HepG2 (cell line): ENCODE results near the gene GPR137. TPM values are rescaled to one million over a fixed set of nuclear protein-coding genes. Genes with fewer than 3 reads are reported as not detected.

Source experiments
- ATAC-seq: fragments of 200-7000 bp; cut with Tn5 transposase; 3 replicates; pipeline ENCODE4 v1.9.1; 2020; ENCODE audit warnings: mild to moderate bottlenecking, moderate library complexity
- BruUV-seq: library from RNA; stranded (reverse); fragments of 400-500 nt; replicated peaks from 2 replicates; lab custom pipeline; 2021; lab: Mats Ljungman, UMichigan
- CTCF ChIA-PET: fragments of 300-600 bp; formaldehyde crosslinking; extraction: SDS; loops from one replicate; lab custom pipeline; 2021; ENCODE audit warnings: low total read pairs, inconsistent platforms, low intra/inter-chr PET ratio; lab: Yijun Ruan, JAX
- POLR2A ChIA-PET: fragments of 350-600 bp; sonication (Branson Sonifier 250); formaldehyde crosslinking; loops from one replicate; lab custom pipeline; 2020; ENCODE audit warnings: antibody characterized with exemption, inconsistent platforms; lab: Yijun Ruan, JAX
- DNase-seq: peaks from one replicate; pipeline ENCODE4 v3.0.0-alpha.2; 2015; ENCODE audit warnings: low spot score
- FAIRE-seq: peaks from 3 replicates; lab custom pipeline; 2011; peaks lifted over from hg19 to GRCh38; lab: Jason Lieb, UNC
- H2AFZ ChIP-seq: one replicate; pipeline ENCODE4 v1.6.1; 2011; ENCODE audit warnings: low read length, inconsistent platforms
- H3K27ac ChIP-seq: fragments of 300-600 bp; 3 replicates; pipeline ENCODE4 v1.8.0; 2011; ENCODE audit warnings: mixed run types, mild to moderate bottlenecking, mixed read lengths, low read length, inconsistent platforms; ENCODE audit not compliant: insufficient read depth; ENCODE audit errors: extremely low read length
- H3K27me3 ChIP-seq, 2 experiments: fragments of 200-600 bp in 1 of 2; 2 replicates in 1 of 2; 3 replicates in 1 of 2; pipeline versions ENCODE4 v1.6.0 to v1.8.0; 2011; ENCODE audit warnings: low read length in 2 of 2, mild to moderate bottlenecking in 2 of 2, moderate library complexity in 2 of 2, inconsistent platforms in 1 of 2; ENCODE audit not compliant: insufficient read depth in 2 of 2, control insufficient read depth in 1 of 2
- H3K36me3 ChIP-seq, 2 experiments: fragments of 200-600 bp in 1 of 2; replicated peaks in 1 of 2; 2 replicates in 1 of 2; 3 replicates in 1 of 2; pipeline versions ENCODE4 v1.5.1 to v1.8.0; 2011; ENCODE audit warnings: low read length in 2 of 2, inconsistent platforms in 1 of 2; ENCODE audit not compliant: insufficient read depth in 2 of 2, control insufficient read depth in 1 of 2
- H3K4me1 ChIP-seq: 2 replicates; pipeline ENCODE4 v1.5.1; 2012; ENCODE audit warnings: low read length, inconsistent platforms; ENCODE audit not compliant: insufficient read depth
- H3K4me2 ChIP-seq: 2 replicates; pipeline ENCODE4 v1.6.0; 2011; ENCODE audit warnings: low read depth, low read length, inconsistent platforms
- H3K4me3 ChIP-seq, 3 experiments: fragments of 200-600 bp in 1 of 3; sonication (generic), shearing (Covaris generic) in 1 of 3; replicated peaks in 1 of 3; 2 replicates each; pipeline ENCODE4 v1.5.1; 2011 to 2016; ENCODE audit warnings: low read length in 3 of 3, inconsistent platforms in 2 of 3, low read depth in 2 of 3, mild to moderate bottlenecking in 2 of 3, control low read depth in 1 of 3, mixed read lengths in 1 of 3; ENCODE audit not compliant: insufficient read depth in 1 of 3
- H3K79me2 ChIP-seq: one replicate; pipeline ENCODE4 v1.6.1; 2011; ENCODE audit warnings: low read length, inconsistent platforms; ENCODE audit not compliant: insufficient read depth
- H3K9ac ChIP-seq: 2 replicates; pipeline ENCODE4 v1.6.0; 2011; ENCODE audit warnings: mild to moderate bottlenecking, low read depth, low read length, inconsistent platforms; ENCODE audit not compliant: insufficient read depth
- H3K9me3 ChIP-seq: 2 replicates; pipeline ENCODE4 v1.5.1; 2012; ENCODE audit warnings: mild to moderate bottlenecking, low read length
- H4K20me1 ChIP-seq: 2 replicates; pipeline ENCODE4 v1.6.0; 2011; ENCODE audit warnings: inconsistent platforms, mild to moderate bottlenecking, low read length, moderate library complexity; ENCODE audit not compliant: insufficient read depth
- CAMTA2 ChIP-seq: sonication (generic); formaldehyde crosslinking; IDR thresholded peaks from 2 replicates; pipeline ENCODE4 v1.4.0; 2020; ENCODE audit warnings: mild to moderate bottlenecking, missing genetic modification reagents, borderline replicate concordance
- HCFC1 ChIP-seq: fragments of 150-350 bp; IDR thresholded peaks from 2 replicates; pipeline ENCODE4 v1.6.1; 2014; ENCODE audit warnings: low read depth, low read length
- HHEX ChIP-seq: IDR thresholded peaks from 2 replicates; pipeline ENCODE4 v1.6.1; 2016; ENCODE audit warnings: control low read depth
- HNF4A ChIP-seq: sonication (generic); formaldehyde crosslinking; IDR thresholded peaks from 2 replicates; pipeline ENCODE4 v1.4.0; 2020; ENCODE audit warnings: missing genetic modification reagents
- HOXA9 ChIP-seq: sonication (generic); formaldehyde crosslinking; IDR thresholded peaks from 2 replicates; pipeline ENCODE4 v1.8.1; 2022; ENCODE audit warnings: missing genetic modification reagents, mild to moderate bottlenecking, moderate library complexity, borderline replicate concordance
- IRX3 ChIP-seq: sonication (generic); formaldehyde crosslinking; IDR thresholded peaks from 2 replicates; pipeline ENCODE4 v1.8.1; 2023; ENCODE audit warnings: mild to moderate bottlenecking, low read depth, missing genetic modification reagents, borderline replicate concordance
- KDM5B ChIP-seq: sonication (generic); formaldehyde crosslinking; IDR thresholded peaks from 2 replicates; pipeline ENCODE4 v1.4.0; 2020; ENCODE audit warnings: missing genetic modification reagents, mild to moderate bottlenecking, borderline replicate concordance
- NFAT5 ChIP-seq: sonication (generic); formaldehyde crosslinking; IDR thresholded peaks from 2 replicates; pipeline ENCODE4 v1.4.0; 2020; ENCODE audit warnings: missing genetic modification reagents
- RARG ChIP-seq: sonication (generic); formaldehyde crosslinking; IDR thresholded peaks from 2 replicates; pipeline ENCODE4 v1.4.0; 2020; ENCODE audit warnings: low read depth, mild to moderate bottlenecking, missing genetic modification reagents
- RCOR2 ChIP-seq: IDR thresholded peaks from 2 replicates; pipeline ENCODE4 v1.6.1; 2016; ENCODE audit warnings: missing biosample characterization, missing genetic modification reagents
- SP140L ChIP-seq: sonication (generic); formaldehyde crosslinking; IDR thresholded peaks from 2 replicates; pipeline ENCODE4 v1.4.0; 2020; ENCODE audit warnings: missing genetic modification reagents, borderline replicate concordance
- SSRP1 ChIP-seq: IDR thresholded peaks from 2 replicates; pipeline ENCODE4 v1.6.1; 2016; ENCODE audit warnings: control low read depth
- TARDBP ChIP-seq: sonication (generic); formaldehyde crosslinking; IDR thresholded peaks from 2 replicates; pipeline ENCODE4 v1.8.0; 2022; ENCODE audit warnings: mild to moderate bottlenecking, missing genetic modification reagents
- ZBTB7B ChIP-seq: sonication (generic); formaldehyde crosslinking; IDR thresholded peaks from 2 replicates; pipeline ENCODE4 v1.4.0; 2020; ENCODE audit warnings: missing genetic modification reagents
- ZFP62 ChIP-seq: sonication (generic); formaldehyde crosslinking; IDR thresholded peaks from 2 replicates; pipeline ENCODE4 v1.4.0; 2020; ENCODE audit warnings: missing genetic modification reagents
- ZMYM3 ChIP-seq: sonication (generic); formaldehyde crosslinking; IDR thresholded peaks from 2 replicates; pipeline ENCODE4 v1.5.1; 2020; ENCODE audit warnings: mild to moderate bottlenecking, missing genetic modification reagents
- ZNF225 ChIP-seq: sonication (generic); formaldehyde crosslinking; IDR thresholded peaks from 2 replicates; pipeline ENCODE4 v1.4.0; 2020; ENCODE audit warnings: mild to moderate bottlenecking, missing genetic modification reagents
- ZNF543 ChIP-seq: sonication (generic); formaldehyde crosslinking; IDR thresholded peaks from 2 replicates; pipeline ENCODE4 v1.4.0; 2020; ENCODE audit warnings: mild to moderate bottlenecking, missing genetic modification reagents
- ZNF598 ChIP-seq: sonication (generic); formaldehyde crosslinking; IDR thresholded peaks from 2 replicates; pipeline ENCODE4 v1.5.1; 2020; ENCODE audit warnings: mild to moderate bottlenecking, missing genetic modification reagents, borderline replicate concordance
- ZNF768 ChIP-seq: sonication (generic); formaldehyde crosslinking; IDR thresholded peaks from 2 replicates; pipeline ENCODE4 v1.4.0; 2020; ENCODE audit warnings: missing genetic modification reagents
- WGBS: methylation state at CpG from one replicate; pipeline ENCODE4 v1.1.6; 2017; ENCODE audit warnings: low lambda C conversion rate; 5-methylcytosine and 5-hydroxymethylcytosine counted together
- in situ Hi-C: cut with HindIII; loops from 2 replicates; pipeline ENCODE4 v1.10.0; 2017; ENCODE audit warnings: low pct_unique_long_range_greater_than_20kb; ENCODE audit not compliant: extremely low pct_ligation_motif_present
- intact Hi-C: fragments of 100-400 bp; cut with micrococcal nuclease; formaldehyde crosslinking; loops from one replicate; pipeline ENCODE4 v1.10.0; 2022; ENCODE audit not compliant: unreplicated experiment
- polyA plus RNA-seq, 8 experiments: library from polyadenylated mRNA; depleted of rRNA in 3 of 8; stranded (reverse) in 7 of 8; unstranded in 1 of 8; fragments of >200 nt; fragmentation: Illumina TruSeq in 4 of 8; extraction: Trizol in 4 of 8; gene quantifications; 2 replicates each; pipeline versions ENCODE4 v1.2.1 to v1.2.3, GENCODE V29; 2011 to 2016; ENCODE audit warnings: low read depth in 4 of 8, missing spikeins in 1 of 8, mixed read lengths in 1 of 8; ENCODE audit not compliant: insufficient read depth in 1 of 8
- total RNA-seq, 5 experiments: library from RNA; depleted of rRNA; stranded (reverse); fragments of >200 nt; fragmentation: Illumina TruSeq; extraction: Trizol; gene quantifications; 2 replicates each; pipeline ENCODE4 v1.2.3, GENCODE V29; 2016; ENCODE audit warnings: low read depth in 1 of 5
- TF ChIP-seq, protein P1 (sequence below): sonication (generic); formaldehyde crosslinking; IDR thresholded peaks from 2 replicates; pipeline ENCODE4 v1.4.0; 2020; ENCODE audit warnings: mild to moderate bottlenecking, missing genetic modification reagents

Gene GPR137
- total and polyA plus RNA-seq, 2 of the 13 experiments (the other 11 are each of a cell fraction or from before 2014, with no cell fraction given): 8.5 to 13.2 TPM

DNA sequence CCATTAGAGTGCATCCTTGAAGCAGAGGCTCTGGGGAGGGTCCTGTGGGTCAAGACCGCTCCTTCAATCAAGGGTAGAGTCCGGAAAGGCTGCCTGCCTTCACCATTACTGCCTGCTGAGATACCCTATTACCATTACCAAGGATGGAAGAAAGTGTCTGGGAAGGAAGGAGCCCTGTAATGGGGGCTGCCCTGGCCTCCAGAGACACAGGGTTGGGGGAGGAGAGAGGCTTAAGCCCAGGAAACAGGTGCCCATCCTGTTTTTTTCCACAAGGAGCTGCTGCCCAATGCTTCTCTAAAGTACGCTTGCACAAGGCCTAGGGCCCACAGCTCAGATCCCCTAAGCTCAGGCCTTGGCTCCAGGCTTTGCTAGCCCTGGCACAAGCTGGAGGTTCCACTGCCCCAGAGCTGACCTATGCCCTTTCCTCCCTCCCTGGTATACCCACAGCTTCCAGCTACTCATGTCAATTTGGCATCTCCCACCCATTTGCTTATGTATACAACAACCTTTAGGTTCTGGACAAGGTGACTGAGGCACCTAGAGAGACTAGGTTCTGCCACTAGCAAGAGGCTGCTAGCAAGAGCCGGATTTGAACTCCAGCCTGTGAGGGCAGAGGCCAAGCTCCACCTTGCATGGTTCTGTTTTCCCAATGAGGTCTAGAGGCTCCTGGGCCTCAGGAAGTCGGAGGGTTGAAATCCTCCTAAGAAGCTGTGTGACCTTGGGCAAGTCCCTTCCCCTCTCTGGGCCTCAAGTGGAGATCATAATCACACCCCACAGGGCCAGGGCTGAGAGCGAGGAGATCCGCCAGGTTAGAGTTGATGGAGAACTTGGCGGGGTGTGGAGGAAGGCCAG is 35.9 kb upstream of the GPR137 start:
- DNase-seq (no peak), ATAC-seq (no peak), FAIRE-seq (no peak)
- Histone ChIP-seq H3K27me3 (no peaks in the 10 kb centered on the region; a peak in 1 of 5 replicates), H3K4me2 (peak overlapping the region; percentile 100; the same call in 1 of the 2 replicates), H3K27ac (no peak overlapping the region), H3K4me1 (peaks cover 58% of the 10 kb centered on the region), H4K20me1 (no peaks in the 10 kb centered on the region), H3K4me3 (peak overlapping the region in 1 of 3 experiments; percentile 88; a peak in 2 of 6 replicates), H2AFZ (no peak overlapping the region), H3K9me3 (no peaks in the 10 kb centered on the region), H3K36me3 (no peaks in the 10 kb centered on the region), H3K9ac (no peak overlapping the region), H3K79me2 (peaks cover 20% of the 10 kb centered on the region)
- ChIA-PET POLR2A (interaction anchor here (0.9 to 2.0 kb wide), 8 partner anchors 9 to 68 kb away, joined by 3 to 14 read pairs (median 4); partner anchors contain the start of genes FKBP2, PRDX5 and TRMT112), CTCF (no interaction called here)
- no TSS peak for BruUV-seq
- in situ Hi-C loops: no loop called here
- WGBS: 0% methylated on average over 1 of the region's 8 CpGs
- intact Hi-C loops: loop anchor here (2.0 to 5.0 kb wide), 3 partner anchors 19 to 59 kb away; partner anchors contain the start of gene CATSPERZ
- TF ChIP-seq RCOR2 (CRISPR knock-in tag) (peak; percentile 30; the same call in 1 of the 2 replicates), ZNF598 (no peak), ZMYM3 (CRISPR knock-in tag) (peak; percentile 94), SSRP1 (CRISPR knock-in tag) (no peak), HOXA9 (CRISPR knock-in tag) (no peak), HHEX (no peak), ZNF768 (peak; percentile 99), IRX3 (CRISPR knock-in tag) (no peak), TARDBP (CRISPR knock-in tag) (no peak), CAMTA2 (CRISPR knock-in tag) (no peak), ZNF543 (no peak), NFAT5 (CRISPR knock-in tag) (no peak), HNF4A (no peak), HCFC1 (no peak), ZNF225 (CRISPR knock-in tag) (no peak), ZFP62 (CRISPR knock-in tag) (no peak), ZBTB7B (CRISPR knock-in tag) (no peak), SP140L (CRISPR knock-in tag) (no peak), RARG (no peak), KDM5B (CRISPR knock-in tag) (no peak)
- TF ChIP-seq, protein P1, sequence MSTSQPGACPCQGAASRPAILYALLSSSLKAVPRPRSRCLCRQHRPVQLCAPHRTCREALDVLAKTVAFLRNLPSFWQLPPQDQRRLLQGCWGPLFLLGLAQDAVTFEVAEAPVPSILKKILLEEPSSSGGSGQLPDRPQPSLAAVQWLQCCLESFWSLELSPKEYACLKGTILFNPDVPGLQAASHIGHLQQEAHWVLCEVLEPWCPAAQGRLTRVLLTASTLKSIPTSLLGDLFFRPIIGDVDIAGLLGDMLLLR (CRISPR knock-in tag): no peak
